K562 (cell line): ENCODE measurements around the gene XIRP1. TPM values are rescaled to one million over a fixed set of nuclear protein-coding genes. Genes with fewer than 3 reads are reported as not detected.

Experiments
- FIP1L1 ChIP-seq: fragments of 200-400 bp; formaldehyde crosslinking; IDR thresholded peaks from 2 replicates; pipeline ENCODE4 v1.6.1; 2018; ENCODE audit warnings: mild to moderate bottlenecking, low read depth, low read length; ENCODE audit not compliant: poor library complexity, severe bottlenecking
- FOSL1 ChIP-seq: fragments of 200-800 bp; sonication (Bioruptor generic); conservative IDR thresholded peaks from 2 replicates; pipeline ENCODE4 v1.6.1; 2016; ENCODE audit warnings: missing genetic modification characterization, missing compliant biosample characterization
- FOXK2 ChIP-seq, 2 experiments: fragments of 450-650 bp; IDR thresholded peaks in 1 of 2; conservative IDR thresholded peaks in 1 of 2; 2 replicates each; pipeline ENCODE4 v1.6.1; 2016; ENCODE audit warnings: low read depth in 2 of 2, mild to moderate bottlenecking in 1 of 2
- GATA2 ChIP-seq: sonication (generic); formaldehyde crosslinking; IDR thresholded peaks from 2 replicates; pipeline ENCODE4 v1.4.0; 2020; ENCODE audit warnings: mild to moderate bottlenecking, missing genetic modification reagents
- MED1 ChIP-seq: sonication (generic); formaldehyde crosslinking; IDR thresholded peaks from 2 replicates; pipeline ENCODE4 v1.8.1; 2023; ENCODE audit warnings: missing genetic modification reagents, borderline replicate concordance
- RBM15 ChIP-seq: fragments of 200-400 bp; formaldehyde crosslinking; IDR thresholded peaks from 2 replicates; pipeline ENCODE4 v1.6.1; 2018; ENCODE audit warnings: mild to moderate bottlenecking, low read length, moderate library complexity; ENCODE audit not compliant: insufficient read depth
- RERE ChIP-seq: sonication (generic); formaldehyde crosslinking; IDR thresholded peaks from 2 replicates; pipeline ENCODE4 v1.8.0; 2023; ENCODE audit warnings: missing genetic modification reagents, mild to moderate bottlenecking, borderline replicate concordance
- RFX5 ChIP-seq: IDR thresholded peaks from 2 replicates; pipeline ENCODE4 v1.6.1; 2011; ENCODE audit warnings: low read depth, mild to moderate bottlenecking, improper control_type of control experiment, low read length
- STAT5A ChIP-seq: IDR thresholded peaks from 2 replicates; pipeline ENCODE4 v1.6.1; 2012; ENCODE audit warnings: low read length, inconsistent platforms, borderline replicate concordance
- ZC3H8 ChIP-seq: fragments of 450-650 bp; IDR thresholded peaks from 2 replicates; pipeline ENCODE4 v1.6.1; 2017
- ZEB2 ChIP-seq: fragments of 450-650 bp; IDR thresholded peaks from 2 replicates; pipeline ENCODE4 v1.6.1; 2016
- ZNF217 ChIP-seq: sonication (generic); formaldehyde crosslinking; IDR thresholded peaks from 2 replicates; pipeline ENCODE4 v1.8.0; 2022; ENCODE audit warnings: mild to moderate bottlenecking, missing genetic modification reagents
- ZNF592 ChIP-seq: fragments of 450-650 bp; IDR thresholded peaks from 2 replicates; pipeline ENCODE4 v1.6.1; 2017; ENCODE audit warnings: antibody characterized with exemption, mild to moderate bottlenecking
- ZNF707 ChIP-seq: fragments of 250-450 bp; sonication (Bioruptor Pico); conservative IDR thresholded peaks from 2 replicates; pipeline ENCODE4 v1.8.0; 2022; ENCODE audit warnings: inconsistent platforms, mild to moderate bottlenecking, moderate library complexity
- ZNF77 ChIP-seq: fragments of 250-450 bp; sonication (Bioruptor Pico); IDR thresholded peaks from 2 replicates; pipeline ENCODE4 v1.5.0; 2020
- ZNF778 ChIP-seq: fragments of 450-650 bp; formaldehyde crosslinking; IDR thresholded peaks from 2 replicates; pipeline ENCODE4 v1.4.0; 2020; ENCODE audit warnings: mild to moderate bottlenecking, moderate library complexity
- ZNF79 ChIP-seq: fragments of 250-450 bp; sonication (Bioruptor Pico); IDR thresholded peaks from 2 replicates; pipeline ENCODE4 v1.4.0; 2020; ENCODE audit warnings: low read depth, mild to moderate bottlenecking, moderate library complexity
- polyA plus RNA-seq, 8 experiments: library from polyadenylated mRNA; depleted of rRNA in 4 of 8; stranded (reverse) in 5 of 8; unstranded in 3 of 8; fragments of >200 nt; fragmentation: Nextera tagmentation in 2 of 8; fragmentation: Illumina TruSeq in 1 of 8; extraction: Ambion mirVana in 2 of 8; extraction: Trizol in 1 of 8; gene quantifications; 2 replicates each; pipeline versions ENCODE4 v1.2.1 to v1.2.3, GENCODE V29; 2011 to 2014; ENCODE audit warnings: inconsistent platforms in 1 of 8, missing spikeins in 1 of 8
- total RNA-seq, 7 experiments: library from RNA; depleted of rRNA in 6 of 7; stranded (reverse); fragments of >200 nt in 6 of 7; fragmentation: Illumina TruSeq in 2 of 7; extraction: Trizol in 2 of 7; gene quantifications; 2 replicates each; pipeline versions ENCODE4 v1.2.1 to v1.2.3, GENCODE V29; 2011 to 2021; ENCODE audit warnings: low replicate concordance in 1 of 7
- TF ChIP-seq, protein P1 (sequence below): sonication (generic); formaldehyde crosslinking; IDR thresholded peaks from 2 replicates; pipeline ENCODE4 v1.5.0; 2020; ENCODE audit warnings: missing genetic modification reagents

XIRP1 gene
- total and polyA plus RNA-seq, 9 of the 15 experiments (the other 6 are each of a cell fraction or from before 2014, with no cell fraction given): 0.03 to 0.27 (median 0.08) TPM; not detected in 3

- TF ChIP-seq RERE (CRISPR knock-in tag) (no peak), ZNF707 (0 out of 2 replicates have a peak, but pooled peaks have one; percentile 21), GATA2 (no peak), FOXK2 (conservative IDR thresholded peaks at IDR 0.05 in 1 of 2, IDR thresholded peaks at IDR 0.05 in 1 of 2; ENCODE audit: low read depth in 2 of 2) (no peak), ZNF217 (CRISPR knock-in tag) (no peak), ZNF79 (CRISPR knock-in tag) (no peak), ZNF592 (0 out of 2 replicates have a peak, but pooled peaks have one; percentile 37), FIP1L1 (no peak), ZNF778 (CRISPR knock-in tag) (no peak), MED1 (no peak), ZEB2 (no peak), FOSL1 (tag) (no peak), ZC3H8 (no peak), STAT5A (no peak), RBM15 (no peak), ZNF77 (CRISPR knock-in tag) (no peak), RFX5 (no peak)
- TF ChIP-seq, protein P1, sequence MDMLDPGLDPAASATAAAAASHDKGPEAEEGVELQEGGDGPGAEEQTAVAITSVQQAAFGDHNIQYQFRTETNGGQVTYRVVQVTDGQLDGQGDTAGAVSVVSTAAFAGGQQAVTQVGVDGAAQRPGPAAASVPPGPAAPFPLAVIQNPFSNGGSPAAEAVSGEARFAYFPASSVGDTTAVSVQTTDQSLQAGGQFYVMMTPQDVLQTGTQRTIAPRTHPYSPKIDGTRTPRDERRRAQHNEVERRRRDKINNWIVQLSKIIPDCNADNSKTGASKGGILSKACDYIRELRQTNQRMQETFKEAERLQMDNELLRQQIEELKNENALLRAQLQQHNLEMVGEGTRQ (CRISPR knock-in tag): no peak
These were observed 37.9 kb downstream of the XIRP1 start (continued) for GRCh38 chr3:39154280-39155021.
